Hepatocyte (in vitro differentiated cells): ENCODE results near the gene TUBB3.

ENCODE experiments used
- EZH2 ChIP-seq: fragments of 200-600 bp; sonication (generic); IDR thresholded peaks from 2 replicates; pipeline ENCODE4 v1.6.1; 2016; ENCODE audit warnings: antibody characterized with exemption, mild to moderate bottlenecking, borderline replicate concordance
- EZH2phosphoT487 ChIP-seq: fragments of 200-600 bp; sonication (generic); IDR thresholded peaks from one replicate; pipeline ENCODE4 v1.6.1; 2018; ENCODE audit warnings: antibody characterized with exemption, mild to moderate bottlenecking, low read depth, moderate library complexity; ENCODE audit not compliant: unreplicated experiment, severe bottlenecking
- TF ChIP-seq, protein P1 (sequence below): fragments of 200-600 bp; sonication (generic); IDR thresholded peaks from 2 replicates; pipeline ENCODE4 v1.5.1; 2016; ENCODE audit warnings: antibody characterized with exemption, mild to moderate bottlenecking; ENCODE audit not compliant: poor library complexity

DNA sequence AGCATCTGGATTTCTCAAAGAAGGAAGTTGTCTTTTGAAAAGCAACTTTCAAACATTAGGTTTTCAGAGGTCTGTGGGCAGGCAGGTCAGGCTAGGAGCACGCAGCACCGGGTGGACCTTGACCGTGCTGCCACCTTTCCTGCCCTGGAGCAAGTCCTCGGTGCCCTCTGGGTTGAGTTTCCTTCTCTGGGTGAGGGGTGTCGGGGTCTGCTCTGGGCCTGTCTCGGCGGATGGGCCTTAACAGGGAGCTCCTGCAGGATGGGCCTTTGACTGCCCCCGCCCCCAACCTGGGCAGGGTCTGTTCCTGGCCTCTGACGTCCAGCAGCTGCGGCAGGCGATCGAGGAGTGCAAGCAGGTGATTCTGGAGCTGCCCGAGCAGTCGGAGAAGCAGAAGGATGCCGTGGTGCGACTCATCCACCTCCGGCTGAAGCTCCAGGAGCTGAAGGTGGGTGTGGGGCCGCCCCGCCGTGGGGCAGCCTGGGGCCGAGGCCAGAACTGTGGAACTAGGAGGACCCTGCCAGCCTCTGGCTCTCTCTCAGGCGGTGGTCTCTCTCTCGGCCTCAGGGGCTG lies 34.2 kb downstream of the TUBB3 start:
- TF ChIP-seq, protein P1, sequence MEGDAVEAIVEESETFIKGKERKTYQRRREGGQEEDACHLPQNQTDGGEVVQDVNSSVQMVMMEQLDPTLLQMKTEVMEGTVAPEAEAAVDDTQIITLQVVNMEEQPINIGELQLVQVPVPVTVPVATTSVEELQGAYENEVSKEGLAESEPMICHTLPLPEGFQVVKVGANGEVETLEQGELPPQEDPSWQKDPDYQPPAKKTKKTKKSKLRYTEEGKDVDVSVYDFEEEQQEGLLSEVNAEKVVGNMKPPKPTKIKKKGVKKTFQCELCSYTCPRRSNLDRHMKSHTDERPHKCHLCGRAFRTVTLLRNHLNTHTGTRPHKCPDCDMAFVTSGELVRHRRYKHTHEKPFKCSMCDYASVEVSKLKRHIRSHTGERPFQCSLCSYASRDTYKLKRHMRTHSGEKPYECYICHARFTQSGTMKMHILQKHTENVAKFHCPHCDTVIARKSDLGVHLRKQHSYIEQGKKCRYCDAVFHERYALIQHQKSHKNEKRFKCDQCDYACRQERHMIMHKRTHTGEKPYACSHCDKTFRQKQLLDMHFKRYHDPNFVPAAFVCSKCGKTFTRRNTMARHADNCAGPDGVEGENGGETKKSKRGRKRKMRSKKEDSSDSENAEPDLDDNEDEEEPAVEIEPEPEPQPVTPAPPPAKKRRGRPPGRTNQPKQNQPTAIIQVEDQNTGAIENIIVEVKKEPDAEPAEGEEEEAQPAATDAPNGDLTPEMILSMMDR, result no peak
- TF ChIP-seq EZH2phosphoT487, result no peak
- no peak for TF ChIP-seq EZH2
